ENCODE measurements around the gene GPSM1.

Gene GPSM1

GRCh38 chr9:136297766-136298735 lies 29.3 kb upstream of the GPSM1 start:
- Histone ChIP-seq H4K20me1 (ENCODE audit: insufficient read depth, low read length) (no peaks in the 10 kb centered on the region), H3K9me3 (ENCODE audit: insufficient read depth, low read length, severe bottlenecking) (peaks cover 3% of the 10 kb centered on the region), H3K79me2 (ENCODE audit: insufficient read depth, low read length) (no peaks in the 10 kb centered on the region), H3K4me1 (ENCODE audit: insufficient read depth, low read length) (no peaks in the 10 kb centered on the region), H3K4me3 (ENCODE audit: low read depth in 1 of 2, low read length in 2 of 2) (no peak overlapping the region), H3K4me2 (ENCODE audit: insufficient read depth, low read length) (no peak overlapping the region), H3K36me3 (ENCODE audit: insufficient read depth, low read length) (no peaks in the 10 kb centered on the region), H2AFZ (ENCODE audit: low read depth, low read length) (no peak overlapping the region), H3K9ac (ENCODE audit: low read depth, low read length) (no peak overlapping the region), H3K27ac (ENCODE audit: low read length) (no peak overlapping the region), H3K27me3 (ENCODE audit: insufficient read depth, low read length, poor library complexity) (no peaks in the 10 kb centered on the region)
- no peak for DNase-seq
- no peak for ATAC-seq (ENCODE audit: insufficient read depth, low read depth)
- no peak for TF ChIP-seq CTCF (IDR thresholded peaks at IDR 0.05; ENCODE audit: borderline replicate concordance, extremely low read depth, low read length, poor library complexity, severe bottlenecking)
- no peak for TF ChIP-seq EZH2 (IDR thresholded peaks at IDR 0.05; ENCODE audit: borderline replicate concordance, low read depth, low read length, severe bottlenecking)

GRCh38 chr9:136299116-136299515 lies 28.2 kb upstream of the GPSM1 start:
- ATAC-seq (ENCODE audit: insufficient read depth, low read depth) (no peak), DNase-seq (no peak)
- Histone ChIP-seq H3K4me3 (ENCODE audit: low read depth in 1 of 2, low read length in 2 of 2) (no peak overlapping the region), H3K27me3 (ENCODE audit: insufficient read depth, low read length, poor library complexity) (no peaks in the 10 kb centered on the region), H3K9me3 (ENCODE audit: insufficient read depth, low read length, severe bottlenecking) (no peaks in the 10 kb centered on the region), H2AFZ (ENCODE audit: low read depth, low read length) (no peak overlapping the region), H3K9ac (ENCODE audit: low read depth, low read length) (no peak overlapping the region), H3K4me1 (ENCODE audit: insufficient read depth, low read length) (no peaks in the 10 kb centered on the region), H4K20me1 (ENCODE audit: insufficient read depth, low read length) (no peaks in the 10 kb centered on the region), H3K79me2 (ENCODE audit: insufficient read depth, low read length) (no peaks in the 10 kb centered on the region), H3K4me2 (ENCODE audit: insufficient read depth, low read length) (no peak overlapping the region), H3K27ac (ENCODE audit: low read length) (no peak overlapping the region), H3K36me3 (ENCODE audit: insufficient read depth, low read length) (no peaks in the 10 kb centered on the region)
- TF ChIP-seq CTCF (IDR thresholded peaks at IDR 0.05; ENCODE audit: borderline replicate concordance, extremely low read depth, low read length, poor library complexity, severe bottlenecking) (no peak), EZH2 (IDR thresholded peaks at IDR 0.05; ENCODE audit: borderline replicate concordance, low read depth, low read length, severe bottlenecking) (no peak)

- no peak overlapping the region for H3K27ac ChIP-seq (ENCODE audit: low read length)
- no peaks in the 10 kb centered on the region for H3K27me3 ChIP-seq (ENCODE audit: insufficient read depth, low read length, poor library complexity)
- H3K4me1 ChIP-seq (ENCODE audit: insufficient read depth, low read length) = no peaks in the 10 kb centered on the region
- no peak overlapping the region for H3K9ac ChIP-seq (ENCODE audit: low read depth, low read length)
- H3K36me3 ChIP-seq (ENCODE audit: insufficient read depth, low read length) = no peaks in the 10 kb centered on the region
- DNase-seq (no peak), ATAC-seq (ENCODE audit: insufficient read depth, low read depth) (no peak)
- TF ChIP-seq EZH2 (IDR thresholded peaks at IDR 0.05; ENCODE audit: borderline replicate concordance, low read depth, low read length, severe bottlenecking) (no peak), CTCF (IDR thresholded peaks at IDR 0.05; ENCODE audit: borderline replicate concordance, extremely low read depth, low read length, poor library complexity, severe bottlenecking) (no peak)
- no peaks in the 10 kb centered on the region for H3K79me2 ChIP-seq (ENCODE audit: insufficient read depth, low read length)
- no peaks in the 10 kb centered on the region for H4K20me1 ChIP-seq (ENCODE audit: insufficient read depth, low read length)
- H3K4me2 ChIP-seq (ENCODE audit: insufficient read depth, low read length) = no peak overlapping the region
- H3K9me3 ChIP-seq (ENCODE audit: insufficient read depth, low read length, severe bottlenecking) = no peaks in the 10 kb centered on the region
- H3K4me3 ChIP-seq (ENCODE audit: low read depth in 1 of 2, low read length in 2 of 2) = no peak overlapping the region
- H2AFZ ChIP-seq (ENCODE audit: low read depth, low read length) = no peak overlapping the region
Observed at GRCh38 chr9:136299541-136299940, 27.8 kb upstream of the GPSM1 start.

All from DND-41 (cell line).